GM21515 (cell line): ENCODE data around the gene LRRC9.
A peak's percentile ranks its signal among the peaks of the same experiment; 100 is the strongest.
"Not testable (repeated sequence)": the region's sequence is repeated elsewhere in the genome, so short reads cannot be mapped to it uniquely, and the experiment has no call there.

Experiments used
- ATAC-seq: cut with Tn5 transposase; IDR thresholded peaks from one replicate; pipeline ENCODE4 v1.9.1; 2021; ENCODE audit not compliant: unreplicated experiment

Gene LRRC9

GRCh38 chr14:60058087-60058486 is 138.1 kb downstream of the LRRC9 start:
- no peak for ATAC-seq

- no peak for ATAC-seq
These were observed 141.4 kb downstream of the LRRC9 start for GRCh38 chr14:60061371-60061770.

GRCh38 chr14:60064491-60065072 is 144.6 kb downstream of the LRRC9 start:
- ATAC-seq = no peak

GRCh38 chr14:60067882-60068281 is 147.9 kb downstream of the LRRC9 start:
- ATAC-seq = no peak

GRCh38 chr14:60079723-60080122 is 159.8 kb downstream of the LRRC9 start:
- ATAC-seq = no peak

GRCh38 chr14:60085085-60085484 is 165.1 kb downstream of the LRRC9 start:
- ATAC-seq = no peak

GRCh38 chr14:60085693-60086092 is 165.7 kb downstream of the LRRC9 start:
- ATAC-seq = no peak

GRCh38 chr14:60087668-60088067 is 167.7 kb downstream of the LRRC9 start:
- no peak for ATAC-seq

- no peak for ATAC-seq
These were observed 169.3 kb downstream of the LRRC9 start for GRCh38 chr14:60089221-60089620.

GRCh38 chr14:60090864-60091519 is 171.0 kb downstream of the LRRC9 start:
- no peak for ATAC-seq

GRCh38 chr14:60091550-60092525 is 171.9 kb downstream of the LRRC9 start, which contains the start of gene PCNX4:
TSS of gene PCNX4 (plus strand) at chr14:60091923. CDS start at chr14:60107639, 15,716 bp downstream.
- peak; percentile 97 for ATAC-seq

GRCh38 chr14:60092526-60092920 is 172.6 kb downstream of the LRRC9 start:
- ATAC-seq = no peak

GRCh38 chr14:60093080-60093479 is 173.1 kb downstream of the LRRC9 start:
- no peak for ATAC-seq

GRCh38 chr14:60093606-60094005 is 173.7 kb downstream of the LRRC9 start:
- no peak for ATAC-seq

GRCh38 chr14:60094306-60094897 is 174.5 kb downstream of the LRRC9 start:
- no peak for ATAC-seq

- ATAC-seq = no peak
These were observed 175.3 kb downstream of the LRRC9 start for GRCh38 chr14:60095231-60095630.

- ATAC-seq = no peak
These were observed 176.0 kb downstream of the LRRC9 start for GRCh38 chr14:60095781-60096450.

GRCh38 chr14:60097974-60098373 is 178.0 kb downstream of the LRRC9 start:
- ATAC-seq = no peak

GRCh38 chr14:60099855-60100254 is 179.9 kb downstream of the LRRC9 start:
- ATAC-seq = not testable (repeated sequence)

- no peak for ATAC-seq
These were observed 181.8 kb downstream of the LRRC9 start for GRCh38 chr14:60101786-60102185.

GRCh38 chr14:60102389-60102788 is 182.4 kb downstream of the LRRC9 start:
- no peak for ATAC-seq
